Heart left ventricle (tissue), 13 donors: ENCODE measurements around the gene DIAPH3.

Source experiments
- CTCF ChIP-seq, 12 donors: fragments of 200-600 bp; sonication (generic) in 4 of 12; IDR thresholded peaks; one replicate each; pipeline versions ENCODE4 v1.5.0 to v1.8.0; 2018 to 2022; ENCODE audit warnings: antibody characterized with exemption in 12 of 12, mild to moderate bottlenecking in 5 of 12
- POLR2A ChIP-seq, 2 donors: fragments of 450-650 bp; IDR thresholded peaks; one replicate each; pipeline ENCODE4 v1.6.1; 2017; ENCODE audit warnings: antibody characterized with exemption in 2 of 2, mild to moderate bottlenecking in 2 of 2, moderate library complexity in 2 of 2
- donor health status: ischemic (EF 13 %, LVEDD 7.1; RV severe dilation, severe dysfunction).
- donor health status: DM: no; HTN: yes; CAD: no.
- donor health status: DM: no; HTN: no; CAD: no.
- donor health status: ischemic (EF 25% LVEDD 6.9; RV normal size, moderate dysfunction).
- donor health status: ischemic (EF 25% LVEDD 5.7; RV mildly dilated, moderate dysfunction).
- donor health status: ischemic (EF 35%, LVEDD 5.7; RV mildly dilated, moderate dysfunction).
- donor health status: nonischemic (EF 11% LVEDD 7.7; RV severe dilation, severe dysfunction).
- donor health status: DM: yes; HTN: yes; CAD: no.
- donor health status: PGD.
- donor health status: ischemic (EF 29% LVEDD 5.4; RV normal size, mild dysfunction).
- donor health status: nonischemic (EF 23%, LVEDD 6.1; RV moderate dilation, normal function).

GRCh38 chr13:60155978-60156377 lies 7.8 kb downstream of the DIAPH3 start:
- TF ChIP-seq CTCF (IDR thresholded peaks at IDR 0.05) (no peak), POLR2A (IDR thresholded peaks at IDR 0.05) (no peak)
